ENCODE measurements around the gene ARL6IP4. TPM values are rescaled to one million over a fixed set of nuclear protein-coding genes. Genes with fewer than 3 reads are reported as not detected.

ARL6IP4 gene
- total and polyA plus RNA-seq, 2 donors from 2014 or later, result 168 to 362 TPM

GRCh38 chr12:123017753-123018152 is 37.3 kb downstream of the ARL6IP4 start:
- FAIRE-seq, result no peak
- H3K9ac ChIP-seq (ENCODE audit: low read length in 3 of 3), result no peak overlapping the region
- intact Hi-C loops (cut with DNase I), result no loop called here

GRCh38 chr12:123019841-123020138 is 39.3 kb downstream of the ARL6IP4 start:
- Histone ChIP-seq H3K9ac (ENCODE audit: low read length in 3 of 3) (no peak overlapping the region), H3K27ac (ENCODE audit: low read depth in 2 of 2, low read length in 2 of 2) (no peak overlapping the region), H3K27me3 (ENCODE audit: control insufficient read depth, insufficient read depth, low read length) (no peaks in the 10 kb centered on the region), H3K36me3 (ENCODE audit: control insufficient read depth in 2 of 3, insufficient read depth in 3 of 3, low read length in 3 of 3) (no peaks in the 10 kb centered on the region), H3K4me1 (ENCODE audit: control insufficient read depth in 2 of 3, insufficient read depth in 2 of 3, low read depth in 1 of 3, low read length in 3 of 3) (no peaks in the 10 kb centered on the region), H3K4me3 (ENCODE audit: low read length in 3 of 3) (no peak overlapping the region), H3K9me3 (ENCODE audit: control insufficient read depth in 2 of 3, insufficient read depth in 1 of 3, low read length in 3 of 3) (no peaks in the 10 kb centered on the region)
- intact Hi-C loops (cut with DNase I), result no loop called here
- TF ChIP-seq CTCF (IDR thresholded peaks at IDR 0.05; ENCODE audit: borderline replicate concordance, extremely low read depth, insufficient read depth), result no peak
- FAIRE-seq, result no peak
- no peak for DNase-seq

More at GRCh38 chr12:123017753-123018152, 37.3 kb downstream of the ARL6IP4 start:
- Histone ChIP-seq H3K4me3 (ENCODE audit: low read length in 3 of 3) (no peak overlapping the region), H3K36me3 (ENCODE audit: control insufficient read depth in 2 of 3, insufficient read depth in 3 of 3, low read length in 3 of 3) (no peaks in the 10 kb centered on the region), H3K4me1 (ENCODE audit: control insufficient read depth in 2 of 3, insufficient read depth in 2 of 3, low read depth in 1 of 3, low read length in 3 of 3) (no peaks in the 10 kb centered on the region), H3K27me3 (ENCODE audit: control insufficient read depth, insufficient read depth, low read length) (no peaks in the 10 kb centered on the region), H3K27ac (ENCODE audit: low read depth in 2 of 2, low read length in 2 of 2) (no peak overlapping the region), H3K9me3 (ENCODE audit: control insufficient read depth in 2 of 3, insufficient read depth in 1 of 3, low read length in 3 of 3) (no peaks in the 10 kb centered on the region)
- no peak for TF ChIP-seq CTCF (IDR thresholded peaks at IDR 0.05; ENCODE audit: borderline replicate concordance, extremely low read depth, insufficient read depth)
- DNase-seq, result no peak

- Histone ChIP-seq H3K27ac (ENCODE audit: low read depth in 2 of 2, low read length in 2 of 2) (no peak overlapping the region), H3K4me3 (ENCODE audit: low read length in 3 of 3) (no peak overlapping the region), H3K4me1 (ENCODE audit: control insufficient read depth in 2 of 3, insufficient read depth in 2 of 3, low read depth in 1 of 3, low read length in 3 of 3) (no peaks in the 10 kb centered on the region), H3K9ac (ENCODE audit: low read length in 3 of 3) (no peak overlapping the region), H3K9me3 (ENCODE audit: control insufficient read depth in 2 of 3, insufficient read depth in 1 of 3, low read length in 3 of 3) (no peaks in the 10 kb centered on the region), H3K36me3 (ENCODE audit: control insufficient read depth in 2 of 3, insufficient read depth in 3 of 3, low read length in 3 of 3) (peaks cover 0 to under 1% (median 0%) of the 10 kb centered on the region in 3 donors), H3K27me3 (ENCODE audit: control insufficient read depth, insufficient read depth, low read length) (no peaks in the 10 kb centered on the region)
- DNase-seq (peak in 1 of 5 donors; percentile 25), FAIRE-seq (no peak)
- intact Hi-C loops (cut with DNase I), result no loop called here
- TF ChIP-seq CTCF (IDR thresholded peaks at IDR 0.05; ENCODE audit: borderline replicate concordance, extremely low read depth, insufficient read depth), result no peak
Measured at GRCh38 chr12:123021688-123022604, 41.5 kb downstream of the ARL6IP4 start.
